ENCODE data around the gene RAD51AP1.

Gene RAD51AP1

DNA sequence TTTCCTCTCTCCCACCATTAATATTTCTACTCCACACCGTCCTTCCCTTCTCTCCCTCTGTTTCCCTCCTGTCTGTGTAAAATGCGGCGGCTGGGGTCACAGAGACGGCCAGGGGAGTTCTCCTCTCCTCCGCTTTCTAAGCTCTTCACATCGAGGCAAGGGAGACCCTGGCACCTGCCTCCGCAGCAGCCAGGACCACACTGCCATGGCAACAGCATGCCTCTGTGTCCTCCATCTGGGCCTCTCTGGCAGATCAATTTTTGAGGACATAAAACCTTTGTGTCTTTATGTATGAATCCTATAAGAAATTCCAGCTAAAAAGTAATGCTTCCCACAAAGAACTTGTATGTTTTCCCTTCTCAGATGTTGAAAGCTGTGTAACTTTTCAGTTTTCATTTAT lies 64.7 kb downstream of the RAD51AP1 start:
- FAIRE-seq, result no peak

DNA sequence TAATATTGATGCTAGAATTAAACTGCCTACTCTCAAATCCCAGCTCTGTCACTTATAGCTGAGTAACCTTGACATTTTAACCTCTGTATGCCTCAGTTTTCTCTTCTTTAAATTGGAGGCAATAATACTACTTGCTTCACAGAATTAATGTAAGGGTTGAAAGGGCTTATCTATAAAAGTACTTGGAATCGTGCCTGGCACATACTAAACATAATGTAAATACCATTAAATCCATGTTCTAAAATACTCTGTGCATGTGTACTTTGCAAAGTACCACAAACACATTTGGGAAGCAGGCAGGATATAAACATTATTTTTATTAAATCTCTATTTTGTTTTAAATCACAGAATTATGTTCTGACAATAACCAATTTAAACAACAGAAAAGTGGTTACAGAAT lies 65.3 kb downstream of the RAD51AP1 start:
- FAIRE-seq, result no peak

DNA sequence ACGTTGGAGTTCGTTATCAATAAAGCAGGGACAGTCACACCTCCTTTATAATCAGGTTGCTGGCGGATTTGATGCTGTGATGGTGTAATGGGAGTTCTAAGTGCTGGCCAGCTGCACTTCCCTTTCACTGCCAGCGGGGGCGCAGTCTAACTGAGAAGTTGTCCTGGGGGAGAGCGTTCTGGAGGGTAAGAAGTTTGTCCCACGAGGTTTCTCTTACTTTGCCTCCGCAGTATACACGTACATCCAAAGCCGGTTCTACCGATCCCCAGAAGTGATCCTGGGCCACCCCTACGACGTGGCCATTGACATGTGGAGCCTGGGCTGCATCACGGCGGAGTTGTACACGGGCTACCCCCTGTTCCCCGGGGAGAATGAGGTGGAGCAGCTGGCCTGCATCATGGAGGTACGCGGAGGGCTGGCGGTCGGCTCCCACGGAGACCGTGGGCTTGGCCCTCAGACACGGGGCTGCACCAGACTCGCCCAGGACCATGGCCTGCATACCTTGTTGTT lies 66.0 kb downstream of the RAD51AP1 start:
- peak; percentile 54 for FAIRE-seq

DNA sequence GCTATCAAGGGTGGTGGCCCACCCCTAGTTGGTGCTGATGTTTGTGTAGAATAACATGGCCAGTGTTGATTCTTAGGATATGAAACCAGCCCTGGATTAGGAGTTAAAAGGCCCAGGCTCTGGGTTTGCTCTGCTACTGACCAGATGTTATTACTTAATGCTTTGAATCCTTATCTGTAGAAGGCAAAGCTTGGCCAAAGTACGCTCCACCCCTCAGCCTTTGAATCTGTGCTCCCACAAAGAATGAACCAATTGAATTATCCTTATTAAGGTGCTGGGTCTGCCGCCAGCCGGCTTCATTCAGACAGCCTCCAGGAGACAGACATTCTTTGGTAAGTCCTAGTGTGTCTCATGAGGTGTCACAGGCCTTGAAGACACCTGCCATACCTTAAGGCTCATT lies 68.4 kb downstream of the RAD51AP1 start:
- FAIRE-seq, result no peak

DNA sequence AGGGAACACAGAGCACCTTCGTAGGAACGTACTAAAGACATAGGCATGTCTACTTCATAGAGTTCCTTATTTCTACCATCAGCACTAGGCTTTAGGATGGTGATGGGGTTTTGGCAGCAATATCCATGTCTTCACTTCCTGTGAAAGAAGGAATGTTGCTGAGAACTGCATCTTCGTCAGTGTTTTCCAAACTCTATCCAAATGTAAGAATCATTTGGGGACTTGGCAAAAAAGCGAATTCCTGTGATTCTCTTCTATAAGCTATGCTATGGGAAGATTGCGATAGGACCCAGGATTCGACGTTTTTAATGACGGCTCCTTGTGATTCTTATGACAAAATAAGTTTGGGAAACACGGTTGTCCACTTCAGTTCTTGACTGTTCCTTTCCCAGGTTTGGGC lies 70.4 kb downstream of the RAD51AP1 start:
- no peak for FAIRE-seq
